Tibial artery (tissue), 4 donors: Measurements from ENCODE around the gene ERICH3.

Experiments used
- DNase-seq, 2 donors: peaks; one replicate each; pipeline ENCODE4 v3.0.0-alpha.2; 2019
- H3K27ac ChIP-seq, 2 donors: fragments of 200-600 bp; sonication (generic) in 1 of 2; 1 replicate in 1 of 2; 2 replicates in 1 of 2; pipeline ENCODE4 v1.5.1; 2018 to 2019; ENCODE audit warnings: mild to moderate bottlenecking in 1 of 2
- H3K27me3 ChIP-seq, 2 donors: fragments of 200-600 bp; sonication (generic) in 1 of 2; one replicate each; pipeline versions ENCODE4 v1.5.1 to v1.6.0; 2016 to 2019
- H3K36me3 ChIP-seq, 3 donors: fragments of 200-600 bp; sonication (generic) in 2 of 3; one replicate each; pipeline ENCODE4 v1.5.1; 2016 to 2019; ENCODE audit warnings: mild to moderate bottlenecking in 2 of 3
- H3K4me1 ChIP-seq, 4 donors: fragments of 200-600 bp; sonication (generic) in 2 of 4; 1 replicate in 3 of 4; 2 replicates in 1 of 4; pipeline ENCODE4 v1.5.1; 2016 to 2019
- H3K4me3 ChIP-seq, 2 donors: fragments of 200-600 bp; sonication (generic) in 1 of 2; 1 replicate in 1 of 2; 2 replicates in 1 of 2; pipeline ENCODE4 v1.5.1; 2018 to 2019; ENCODE audit warnings: mild to moderate bottlenecking in 2 of 2
- H3K9me3 ChIP-seq, 3 donors: fragments of 200-600 bp; sonication (generic) in 1 of 3; one replicate each; pipeline ENCODE4 v1.5.1; 2016 to 2019
- intact Hi-C: fragments of 100-400 bp; cut with DNase I; formaldehyde crosslinking; loops from one replicate; pipeline ENCODE4 v1.15.0; 2023; ENCODE audit warnings: low total_unique reads
- TF ChIP-seq, protein P1 (sequence below), 2 experiments: fragments of 200-600 bp in 1 of 2; fragments of 450-650 bp in 1 of 2; IDR thresholded peaks; one replicate each; pipeline ENCODE4 v1.5.1; 2017 to 2019; ENCODE audit warnings: antibody characterized with exemption in 2 of 2, mild to moderate bottlenecking in 1 of 2, moderate library complexity in 1 of 2

ERICH3 gene

DNA sequence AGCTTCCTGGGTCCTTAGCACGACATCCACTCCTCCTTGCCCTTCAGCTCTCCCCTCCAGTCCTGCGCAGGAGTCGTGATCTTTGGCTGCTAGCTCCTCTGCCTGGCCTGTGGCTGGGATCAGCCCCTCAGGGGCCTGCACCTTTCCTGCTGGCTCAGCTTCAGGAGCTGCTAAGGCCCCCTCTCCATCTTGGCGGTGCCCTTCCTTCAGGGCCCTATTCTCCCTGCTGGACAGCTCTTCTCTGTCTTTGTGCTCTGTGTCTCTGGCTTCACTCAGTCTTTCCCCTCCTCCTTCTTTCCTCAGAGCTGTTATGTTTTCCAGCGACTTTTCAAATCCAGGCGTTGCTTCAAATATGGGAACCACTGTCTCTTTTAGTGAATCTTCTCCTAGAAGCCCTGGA, 101.7 kb downstream of the ERICH3 start:
- Histone ChIP-seq H3K27ac (no peak overlapping the region), H3K27me3 (no peaks in the 10 kb centered on the region), H3K4me3 (no peak overlapping the region), H3K36me3 (no peaks in the 10 kb centered on the region), H3K9me3 (no peaks in the 10 kb centered on the region), H3K4me1 (no peaks in the 10 kb centered on the region)
- intact Hi-C loops = no loop called here
- TF ChIP-seq, protein P1, sequence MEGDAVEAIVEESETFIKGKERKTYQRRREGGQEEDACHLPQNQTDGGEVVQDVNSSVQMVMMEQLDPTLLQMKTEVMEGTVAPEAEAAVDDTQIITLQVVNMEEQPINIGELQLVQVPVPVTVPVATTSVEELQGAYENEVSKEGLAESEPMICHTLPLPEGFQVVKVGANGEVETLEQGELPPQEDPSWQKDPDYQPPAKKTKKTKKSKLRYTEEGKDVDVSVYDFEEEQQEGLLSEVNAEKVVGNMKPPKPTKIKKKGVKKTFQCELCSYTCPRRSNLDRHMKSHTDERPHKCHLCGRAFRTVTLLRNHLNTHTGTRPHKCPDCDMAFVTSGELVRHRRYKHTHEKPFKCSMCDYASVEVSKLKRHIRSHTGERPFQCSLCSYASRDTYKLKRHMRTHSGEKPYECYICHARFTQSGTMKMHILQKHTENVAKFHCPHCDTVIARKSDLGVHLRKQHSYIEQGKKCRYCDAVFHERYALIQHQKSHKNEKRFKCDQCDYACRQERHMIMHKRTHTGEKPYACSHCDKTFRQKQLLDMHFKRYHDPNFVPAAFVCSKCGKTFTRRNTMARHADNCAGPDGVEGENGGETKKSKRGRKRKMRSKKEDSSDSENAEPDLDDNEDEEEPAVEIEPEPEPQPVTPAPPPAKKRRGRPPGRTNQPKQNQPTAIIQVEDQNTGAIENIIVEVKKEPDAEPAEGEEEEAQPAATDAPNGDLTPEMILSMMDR (IDR thresholded peaks at IDR 0.05) = no peak
- DNase-seq = no peak

GRCh38 chr1:74571493-74571800, 102.1 kb downstream of the ERICH3 start:
- TF ChIP-seq, protein P1 (IDR thresholded peaks at IDR 0.05) = no peak
- intact Hi-C loops = no loop called here
- H3K4me3 ChIP-seq = no peak overlapping the region
- no peak for DNase-seq
- H3K27ac ChIP-seq = no peak overlapping the region
- H3K4me1 ChIP-seq = no peaks in the 10 kb centered on the region
- H3K9me3 ChIP-seq = no peaks in the 10 kb centered on the region
- no peaks in the 10 kb centered on the region for H3K27me3 ChIP-seq
- no peaks in the 10 kb centered on the region for H3K36me3 ChIP-seq

- TF ChIP-seq, protein P1 (IDR thresholded peaks at IDR 0.05) = no peak
- Histone ChIP-seq H3K36me3 (no peaks in the 10 kb centered on the region), H3K4me1 (no peaks in the 10 kb centered on the region), H3K27me3 (no peaks in the 10 kb centered on the region), H3K9me3 (no peaks in the 10 kb centered on the region), H3K4me3 (no peak overlapping the region), H3K27ac (no peak overlapping the region)
- intact Hi-C loops = no loop called here
- no peak for DNase-seq
Measured at GRCh38 chr1:74570797-74571492, 102.6 kb downstream of the ERICH3 start.

GRCh38 chr1:74549932-74550331, 123.7 kb downstream of the ERICH3 start:
- DNase-seq = no peak
- TF ChIP-seq, protein P1 (IDR thresholded peaks at IDR 0.05) = no peak
- intact Hi-C loops = no loop called here
- H3K9me3 ChIP-seq = no peaks in the 10 kb centered on the region
- no peaks in the 10 kb centered on the region for H3K4me1 ChIP-seq
- no peaks in the 10 kb centered on the region for H3K36me3 ChIP-seq
- H3K27me3 ChIP-seq = no peaks in the 10 kb centered on the region
- H3K27ac ChIP-seq = no peak overlapping the region
- H3K4me3 ChIP-seq = no peak overlapping the region

DNA sequence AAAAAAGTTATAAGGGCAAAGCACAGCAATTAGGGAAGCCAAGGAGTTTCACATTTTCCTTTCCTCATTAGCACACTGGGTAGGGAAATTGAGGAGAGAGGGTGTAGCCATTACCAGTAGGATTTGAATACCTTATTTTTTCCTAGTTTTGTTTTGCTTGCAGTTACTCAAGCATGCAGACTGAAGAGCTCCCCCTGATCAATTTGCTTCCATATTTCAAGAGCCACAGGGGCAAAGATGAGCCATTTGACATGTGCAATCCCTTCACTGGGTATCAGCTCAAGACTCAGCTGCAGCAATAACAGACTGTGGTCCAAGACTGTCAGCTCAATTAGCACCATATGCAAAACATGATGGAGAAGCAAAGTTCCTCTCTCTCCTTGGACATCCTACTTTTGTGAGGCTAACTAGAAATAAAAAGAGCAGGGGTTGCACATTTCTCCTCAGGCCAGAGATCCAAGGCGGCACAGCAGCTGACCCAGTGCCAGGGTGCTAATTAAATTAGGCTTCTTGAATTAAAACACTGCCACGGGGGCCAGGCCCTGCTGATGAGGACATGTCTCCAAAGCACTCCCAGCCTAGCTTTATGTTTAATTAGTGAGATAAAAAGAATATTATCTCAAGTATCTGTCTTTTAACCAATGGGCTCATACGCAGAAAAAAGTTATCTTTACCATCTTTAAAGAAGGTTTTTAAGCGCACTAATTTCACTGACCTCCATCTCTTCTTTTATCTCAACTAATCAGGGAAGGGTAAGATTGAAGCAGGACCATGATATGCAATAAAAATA, 124.4 kb downstream of the ERICH3 start:
- no peak for DNase-seq
- no peaks in the 10 kb centered on the region for H3K27me3 ChIP-seq
- H3K27ac ChIP-seq = no peak overlapping the region
- H3K9me3 ChIP-seq = no peaks in the 10 kb centered on the region
- TF ChIP-seq, protein P1 (IDR thresholded peaks at IDR 0.05) = no peak
- H3K36me3 ChIP-seq = no peaks in the 10 kb centered on the region
- intact Hi-C loops = no loop called here
- no peak overlapping the region for H3K4me3 ChIP-seq
- no peaks in the 10 kb centered on the region for H3K4me1 ChIP-seq
